Activated CD4-positive, alpha-beta T cell treated with anti-CD3 and anti-CD28 coated beads, Interleukin-2, amount 50 U/mL, for 1 hour (primary cell): ENCODE results near the gene SLX9.

ENCODE experiments used
- DNase-seq: peaks from one replicate; pipeline ENCODE4 v3.0.0-alpha.2; 2020

The SLX9 gene

DNA sequence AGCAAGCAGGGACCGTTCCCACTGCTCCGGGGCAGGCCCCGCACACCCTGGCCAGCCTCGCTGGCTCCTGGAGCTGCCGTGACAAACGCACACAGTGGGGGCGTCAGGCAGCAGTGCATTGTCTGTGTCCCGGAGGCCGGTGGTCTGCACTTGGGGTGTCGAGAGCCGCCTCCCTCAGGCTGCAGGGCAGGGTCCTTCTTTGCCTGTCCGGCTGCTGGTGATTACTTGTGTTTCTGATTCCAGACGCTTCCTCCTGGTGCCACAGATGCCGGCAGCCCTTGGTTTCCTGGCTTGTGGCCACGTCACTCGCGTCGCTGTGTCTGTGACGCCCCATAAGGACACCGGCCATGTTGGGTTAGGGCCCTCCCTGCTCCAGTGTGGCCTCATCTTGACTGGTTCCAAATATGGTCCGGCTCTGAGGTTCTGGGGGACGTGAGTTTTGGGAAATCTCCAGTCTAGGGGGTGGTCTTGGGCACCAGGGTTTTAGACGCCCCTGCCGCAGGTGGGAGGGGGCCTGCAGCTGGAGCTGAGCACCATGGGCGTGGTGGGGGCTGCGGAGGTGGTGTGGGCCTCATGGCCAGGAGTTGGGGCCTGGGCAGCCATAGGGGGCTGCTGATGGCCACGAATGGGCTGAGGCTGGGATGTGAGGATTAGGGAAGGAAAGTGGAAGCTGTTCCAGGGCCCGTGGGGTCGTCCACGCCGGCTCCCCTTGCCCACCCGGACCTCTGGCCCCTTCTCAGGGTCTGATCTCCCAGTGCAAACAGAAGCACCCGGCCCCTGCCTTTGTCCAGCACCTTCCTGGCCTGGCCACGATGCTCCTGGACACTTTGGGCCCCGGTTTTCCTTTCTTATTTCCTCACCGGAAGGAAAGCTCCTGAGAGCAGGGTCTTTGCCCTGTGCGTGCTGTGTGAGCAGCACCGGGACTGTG lies 41.0 kb downstream of the SLX9 start:
- no peak for DNase-seq

DNA sequence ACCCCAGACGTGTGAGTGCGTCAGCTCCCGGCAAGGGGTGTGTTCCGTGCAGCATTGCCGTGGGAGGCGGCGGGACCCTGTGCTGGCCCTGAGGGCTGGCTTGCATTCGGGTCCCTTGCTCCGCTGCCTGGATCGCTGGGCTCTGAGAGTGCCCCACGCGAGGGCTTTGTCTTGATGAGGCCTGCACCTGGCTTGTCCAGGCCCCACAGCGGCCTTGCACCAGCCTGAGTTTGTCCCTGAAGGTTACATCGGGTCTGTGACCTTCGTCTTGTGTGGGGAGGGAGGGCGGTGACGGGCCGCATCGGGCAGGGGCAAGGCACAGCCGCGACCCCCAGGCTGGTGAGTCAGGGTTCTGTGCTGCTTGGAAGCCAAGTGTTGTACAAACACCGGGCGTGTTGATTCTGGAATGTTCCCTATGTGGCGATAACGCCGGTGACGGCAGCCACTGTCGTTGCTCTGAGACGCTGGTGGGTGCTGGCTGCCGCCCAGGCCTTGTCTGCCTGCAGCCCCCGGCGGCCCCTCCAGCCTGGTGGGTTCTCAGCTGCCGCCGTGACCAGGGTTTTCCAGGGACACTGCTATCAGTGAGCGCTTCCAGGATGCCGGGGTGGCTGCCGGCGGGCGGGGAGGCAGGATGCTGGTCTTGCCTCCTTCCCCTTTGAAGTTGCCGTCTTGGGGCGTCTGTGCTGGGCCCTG lies 42.9 kb downstream of the SLX9 start:
- DNase-seq = no peak

DNA sequence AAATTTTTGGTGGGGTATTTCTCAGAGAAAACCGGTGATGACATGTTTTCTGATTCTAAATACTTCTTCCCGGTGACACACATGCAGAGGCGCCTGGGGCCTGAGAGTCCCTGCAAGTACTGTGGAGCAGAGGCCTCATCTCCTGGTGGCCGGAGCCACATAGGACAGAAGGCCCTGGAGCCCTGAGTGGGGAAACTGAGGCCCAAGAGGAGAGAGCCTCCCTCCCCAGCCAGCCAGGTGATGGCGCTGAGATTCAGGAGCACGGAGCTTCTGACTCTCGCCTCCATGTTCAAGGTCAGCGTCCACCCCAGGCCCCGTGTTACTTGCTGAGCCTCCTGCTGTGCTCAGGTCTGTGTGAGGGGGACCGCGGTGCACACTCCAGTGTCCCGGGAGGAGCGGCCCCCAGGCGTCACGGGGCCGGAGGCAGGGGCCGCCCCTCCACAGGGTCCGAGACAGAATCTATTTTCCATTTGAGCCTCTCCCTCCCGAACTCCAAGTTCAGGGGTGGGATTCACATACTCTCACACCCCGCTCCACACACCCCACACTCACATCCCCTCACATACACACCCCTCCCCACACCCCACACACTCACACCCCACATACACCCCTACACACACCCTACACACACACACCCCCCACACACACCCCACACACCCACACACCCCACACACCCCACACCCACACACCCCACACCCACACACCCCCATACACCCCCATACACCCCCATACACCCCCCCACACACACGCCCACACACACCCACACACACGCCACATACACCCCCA lies 43.8 kb downstream of the SLX9 start:
- DNase-seq = no peak

DNA sequence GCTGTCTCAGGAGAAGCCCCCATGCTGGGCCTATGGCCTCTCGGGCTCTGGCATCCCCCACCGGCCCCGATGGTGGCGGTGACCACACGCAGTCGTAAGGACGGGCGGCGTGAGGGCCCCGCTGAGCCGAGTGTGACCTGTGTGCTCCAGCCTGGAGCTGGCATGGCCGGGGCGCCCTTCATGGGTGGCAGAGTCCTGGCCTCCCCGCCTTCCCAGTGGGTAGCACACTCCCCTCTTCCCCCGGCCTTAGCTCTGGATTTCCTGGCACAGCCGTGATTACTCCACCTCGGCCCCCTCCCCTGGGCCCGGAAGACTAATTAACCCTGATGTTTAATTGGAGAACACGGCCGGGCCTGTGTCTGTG lies 44.6 kb downstream of the SLX9 start:
- DNase-seq = no peak

DNA sequence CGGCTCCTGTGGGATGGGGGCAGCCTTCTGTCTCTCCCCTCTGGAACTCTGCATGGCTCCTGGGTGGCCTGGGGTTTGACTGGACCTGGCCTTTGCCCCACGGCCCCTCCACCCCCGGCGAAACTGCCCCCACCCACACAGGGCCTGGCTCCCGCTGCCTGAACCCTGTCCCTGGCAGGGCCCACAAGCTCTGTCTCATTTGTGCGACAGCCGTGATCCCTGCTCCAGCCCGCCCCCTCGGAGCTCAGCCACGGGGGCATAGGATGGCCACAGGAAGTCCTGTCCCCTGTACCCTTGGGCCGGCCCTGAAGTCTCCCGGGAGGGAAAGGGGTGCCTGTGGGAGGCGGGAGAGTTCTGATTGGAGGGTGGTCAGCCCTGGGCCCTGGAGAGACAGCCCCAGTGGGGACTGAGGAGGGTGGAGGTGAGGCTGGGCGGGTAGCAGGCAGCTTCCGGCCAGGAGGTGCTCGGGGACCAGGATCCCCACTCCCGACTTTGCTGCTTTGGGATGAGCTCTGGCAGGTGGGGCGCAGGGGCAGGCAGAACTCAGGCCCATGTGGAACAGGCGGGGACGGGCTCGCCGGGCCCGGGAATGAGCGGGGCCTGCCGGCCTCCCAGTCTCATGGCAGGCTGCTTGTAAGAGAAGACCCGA lies 45.1 kb downstream of the SLX9 start:
- no peak for DNase-seq

DNA sequence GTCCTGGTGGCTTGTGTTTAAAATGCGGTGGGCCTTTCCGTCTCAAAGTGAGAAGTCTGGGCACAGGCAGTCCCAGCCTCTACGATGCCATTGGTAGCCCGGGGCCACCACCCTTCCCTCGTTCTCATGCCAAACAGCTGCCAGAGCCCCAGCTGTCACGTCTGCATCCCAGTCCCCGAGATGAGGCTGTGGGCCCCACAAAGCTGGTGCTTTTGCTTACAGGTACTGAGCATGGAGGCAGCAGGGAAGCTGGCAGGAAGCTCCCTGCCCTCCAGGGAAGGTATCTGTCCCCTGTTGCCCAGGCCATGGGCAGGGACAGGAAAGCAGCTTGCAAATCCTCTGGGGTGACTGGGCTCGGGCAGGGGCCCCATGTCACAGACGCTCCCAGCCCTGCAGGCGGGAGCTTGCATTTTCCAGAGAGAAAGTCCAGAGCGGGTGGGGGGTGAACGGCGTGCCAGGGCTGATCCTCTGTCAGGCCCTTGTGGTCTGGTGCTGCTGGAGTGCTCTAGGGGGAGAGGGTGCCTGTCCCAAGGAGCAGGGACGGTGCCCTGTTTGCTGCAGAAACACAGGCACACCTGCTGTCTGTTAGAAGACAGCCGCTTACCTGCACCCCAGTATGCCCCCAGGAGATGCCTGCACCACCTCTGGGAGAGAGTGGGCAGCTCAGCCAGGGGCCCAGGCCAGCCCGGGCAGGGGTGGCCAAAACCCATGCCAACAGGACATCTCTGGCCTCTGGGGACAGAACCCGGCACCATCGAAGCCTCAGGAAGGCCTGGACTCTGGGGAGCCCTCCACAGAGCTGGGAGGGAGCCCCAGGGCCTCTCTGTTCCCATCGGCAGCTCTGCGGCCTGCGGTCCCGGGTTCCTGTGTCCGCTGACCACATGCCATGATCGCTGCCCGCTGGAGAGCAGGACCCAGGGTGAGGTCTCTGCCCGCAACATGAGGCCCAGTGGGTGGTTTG lies 45.9 kb downstream of the SLX9 start:
- no peak for DNase-seq

DNA sequence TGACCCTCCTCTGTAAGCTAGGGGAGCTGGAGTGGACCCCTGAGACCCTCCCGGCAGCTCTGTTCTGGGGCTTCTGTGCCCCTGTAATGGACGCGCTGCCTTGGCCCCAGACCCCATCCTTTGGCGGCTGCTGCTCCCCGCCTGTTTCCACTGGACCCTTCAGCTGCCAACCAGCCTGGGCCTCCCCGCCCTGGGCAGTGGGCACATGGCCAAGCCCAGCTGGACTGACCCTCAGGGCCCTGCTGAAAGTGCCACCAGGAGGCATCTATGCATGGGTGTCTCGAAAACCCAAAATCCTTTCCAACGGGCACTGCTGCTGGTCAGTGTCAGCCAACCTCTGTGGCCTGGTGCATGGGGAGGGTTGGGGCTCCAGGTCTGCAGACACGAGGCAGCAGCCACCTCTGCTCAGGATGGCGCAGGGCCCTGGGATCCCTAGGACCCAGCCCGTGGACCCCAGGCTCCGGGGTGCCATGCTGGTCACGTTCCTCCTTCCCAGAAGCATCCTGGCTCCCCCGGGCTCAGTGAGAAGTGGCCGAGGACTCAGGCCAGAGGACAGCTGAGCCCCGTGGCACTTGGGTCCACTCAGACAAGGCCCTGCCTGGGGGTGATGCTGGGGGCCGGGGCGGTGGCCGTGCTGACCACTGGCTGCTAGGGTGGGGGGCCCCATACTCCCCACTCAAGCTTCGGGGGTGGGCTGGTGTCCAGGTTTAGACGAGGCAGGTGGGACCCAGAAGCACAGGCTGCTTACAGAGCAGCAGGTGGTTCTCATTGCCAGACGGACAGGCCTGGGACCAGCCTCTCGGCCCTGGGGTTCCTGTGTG lies 46.9 kb downstream of the SLX9 start:
- DNase-seq = no peak

DNA sequence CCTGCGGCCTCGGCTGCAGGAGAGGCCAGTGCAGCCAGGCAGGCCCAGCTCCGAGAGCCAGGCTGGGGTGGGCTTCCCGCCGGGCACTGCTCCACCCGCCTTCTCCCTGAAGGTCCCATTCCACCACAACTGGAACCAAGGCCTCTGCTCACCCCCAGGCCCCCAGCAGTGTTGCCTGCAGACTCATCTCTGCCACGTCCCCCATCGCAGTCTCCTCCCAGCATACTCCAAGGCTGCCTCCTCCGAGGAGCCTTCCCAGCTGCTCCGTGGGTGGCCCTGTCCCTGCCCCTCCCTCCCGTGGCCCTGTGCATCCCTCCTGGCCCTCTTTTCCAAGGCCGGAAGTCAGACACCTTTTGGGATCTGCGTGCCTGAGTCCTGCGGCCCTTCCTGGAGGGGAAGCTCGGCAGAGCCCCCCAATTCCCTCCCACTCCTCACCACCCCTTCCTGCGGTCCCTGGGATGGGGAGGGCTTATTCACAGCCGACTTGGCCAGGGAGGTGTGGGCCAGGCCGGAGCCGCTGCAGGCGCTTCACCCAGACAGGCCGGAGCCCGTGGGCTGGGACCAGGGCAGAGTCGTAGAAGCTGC lies 47.6 kb downstream of the SLX9 start:
- no peak for DNase-seq

DNA sequence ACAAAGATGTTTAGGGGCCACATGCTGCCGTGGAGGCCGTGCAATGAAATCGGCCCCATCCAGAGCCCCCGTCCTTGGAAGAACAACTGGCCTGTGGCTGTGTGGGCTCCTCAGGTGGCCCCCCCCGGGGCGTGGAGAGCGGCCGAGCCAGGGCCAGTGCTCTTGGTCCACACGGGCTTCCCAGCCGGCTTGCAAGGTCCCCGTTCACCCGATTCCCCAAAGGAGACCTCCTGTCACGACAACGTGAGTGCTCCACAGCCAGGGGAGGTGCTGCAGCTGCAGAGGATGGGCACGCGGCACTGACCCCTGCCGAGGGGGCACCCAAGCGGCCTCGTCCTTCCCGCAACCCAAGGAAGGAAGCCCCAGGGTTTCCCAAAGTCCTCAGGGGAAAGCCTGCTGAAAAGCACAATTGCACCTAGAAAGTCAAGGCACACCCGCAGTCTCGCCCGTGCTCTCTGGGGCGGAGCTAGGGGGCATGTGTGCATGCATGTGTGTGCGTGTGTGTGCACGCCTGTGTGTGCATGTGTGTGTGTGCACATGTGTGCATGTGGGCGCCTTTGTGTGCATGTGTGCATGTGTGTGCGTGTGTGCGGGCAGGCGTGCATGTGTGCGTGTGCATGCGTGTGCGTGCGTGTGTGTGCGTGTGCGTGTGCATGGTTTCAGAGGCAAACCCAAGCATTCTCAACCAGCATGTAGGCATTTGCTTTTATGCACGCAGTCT lies 48.2 kb downstream of the SLX9 start:
- no peak for DNase-seq

DNA sequence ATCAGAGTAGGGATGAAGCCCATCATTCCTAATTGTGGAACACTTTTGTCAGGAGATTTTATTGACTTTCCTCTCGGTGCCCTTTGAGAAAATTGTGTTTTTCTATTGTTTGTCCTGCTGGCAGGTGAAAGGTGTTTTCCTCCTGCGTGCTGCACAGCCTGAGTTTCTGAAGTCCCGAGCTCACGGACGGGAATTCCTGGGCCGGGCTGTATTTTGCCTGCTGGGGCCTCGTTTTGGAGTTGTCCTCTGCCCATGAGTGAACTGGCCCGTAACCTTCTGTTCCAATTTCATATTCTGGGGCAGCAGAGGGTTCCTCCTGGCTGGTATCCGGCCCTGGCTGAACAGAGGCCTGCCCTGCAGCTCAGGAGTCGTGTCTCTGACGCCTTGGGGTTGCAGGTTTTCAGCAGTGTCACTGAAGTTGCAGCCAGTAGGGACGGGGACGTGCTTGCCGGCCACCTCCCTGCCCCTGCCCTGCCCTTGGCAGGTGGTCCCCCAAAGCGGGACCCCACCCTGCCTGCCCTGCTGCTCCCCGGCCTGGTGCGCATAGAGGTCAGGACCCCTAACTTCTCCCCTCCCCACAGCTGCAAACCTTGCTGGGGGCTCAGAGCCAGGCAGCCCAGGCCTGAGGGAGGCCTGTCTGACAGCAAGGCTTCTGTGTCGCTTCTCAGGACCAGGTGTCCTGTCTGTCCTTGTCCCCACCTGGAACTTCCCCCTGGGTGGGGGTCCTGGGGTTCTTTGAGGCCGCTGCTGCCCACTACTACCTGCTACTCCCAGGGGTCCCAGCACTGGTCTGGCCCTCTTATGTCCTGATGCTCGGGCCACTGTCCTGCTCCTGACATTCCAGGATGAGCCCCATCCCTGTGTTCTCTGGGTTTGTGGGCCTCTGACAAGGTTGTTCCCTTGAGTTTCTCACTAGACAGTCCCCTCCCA lies 49.0 kb downstream of the SLX9 start:
- DNase-seq = no peak

DNA sequence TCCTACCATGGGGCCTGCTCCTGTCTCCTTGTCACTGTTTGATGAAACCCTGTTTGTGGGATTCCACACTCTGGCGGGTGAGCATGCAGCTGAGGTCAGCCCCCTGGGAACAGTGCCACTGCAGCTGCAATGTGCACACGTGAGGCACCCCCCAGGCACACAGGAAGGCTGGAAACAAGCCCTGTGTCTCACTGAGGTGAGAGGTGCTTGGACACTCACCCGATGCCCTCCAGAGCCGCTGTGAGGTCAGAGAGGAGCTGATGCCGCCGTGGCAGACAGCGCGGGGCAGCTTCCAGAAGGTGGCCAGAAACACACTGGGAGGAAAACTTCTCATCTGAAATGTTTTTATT lies 49.7 kb downstream of the SLX9 start:
- DNase-seq = no peak

DNA sequence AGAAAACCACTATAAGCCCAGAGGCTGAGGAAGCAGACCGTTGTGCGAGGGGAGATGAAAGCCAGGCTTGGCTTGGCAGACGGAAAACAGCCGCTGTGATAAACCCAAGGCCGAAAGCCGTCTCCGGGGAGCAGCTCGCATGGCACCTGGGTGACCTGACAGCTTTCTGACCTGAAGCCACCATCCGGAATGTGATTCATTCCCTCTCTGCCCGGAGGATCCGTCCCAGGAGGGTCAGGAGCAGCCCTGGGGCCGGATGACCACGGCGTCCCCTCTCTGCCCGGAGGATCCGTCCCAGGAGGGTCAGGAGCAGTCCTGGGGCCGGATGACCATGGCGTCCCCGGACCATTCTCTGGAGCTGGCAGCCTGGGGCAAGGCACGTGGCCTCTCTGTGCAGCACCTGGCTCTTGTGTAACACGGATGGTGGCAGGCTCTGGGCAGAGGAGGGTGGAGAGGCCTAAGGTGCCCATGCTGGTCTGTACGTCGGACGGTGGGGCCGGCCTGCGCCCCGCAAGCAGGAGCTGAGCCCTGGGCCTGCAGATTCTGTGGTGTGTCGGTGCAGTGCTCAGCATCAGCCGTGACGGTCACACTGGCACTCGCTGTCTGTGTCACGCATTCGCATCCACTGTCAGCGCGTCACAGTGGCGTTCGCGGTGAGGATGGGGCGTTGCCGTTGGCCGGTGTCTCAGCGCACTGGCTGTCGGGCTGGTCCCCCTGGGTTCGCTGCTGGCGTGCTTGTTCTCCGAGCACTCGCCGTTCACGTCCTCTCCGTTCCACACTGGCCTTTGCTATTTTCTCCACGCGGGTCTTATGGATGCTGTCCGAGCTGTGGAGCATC lies 50.3 kb downstream of the SLX9 start:
- no peak for DNase-seq

DNA sequence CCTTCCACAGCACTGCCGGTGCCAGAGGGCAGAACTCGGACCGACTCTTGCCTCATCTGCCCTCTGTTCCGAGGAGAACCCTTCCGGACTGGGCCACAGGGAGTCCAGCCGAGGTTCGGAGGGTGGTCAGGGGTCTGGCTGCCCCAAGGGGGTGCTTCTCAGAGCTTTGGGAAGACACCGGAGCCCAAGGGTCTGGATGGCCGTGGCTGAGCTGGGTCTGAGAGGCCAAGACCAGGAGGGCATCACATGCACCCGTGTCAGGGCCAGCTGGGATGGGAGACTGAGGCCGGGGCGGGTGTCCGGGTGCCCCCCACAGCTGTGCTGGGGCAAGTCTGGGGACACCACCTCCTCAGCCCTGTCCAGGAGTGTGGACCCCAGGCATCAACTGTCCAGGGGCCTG lies 51.1 kb downstream of the SLX9 start:
- no peak for DNase-seq

DNA sequence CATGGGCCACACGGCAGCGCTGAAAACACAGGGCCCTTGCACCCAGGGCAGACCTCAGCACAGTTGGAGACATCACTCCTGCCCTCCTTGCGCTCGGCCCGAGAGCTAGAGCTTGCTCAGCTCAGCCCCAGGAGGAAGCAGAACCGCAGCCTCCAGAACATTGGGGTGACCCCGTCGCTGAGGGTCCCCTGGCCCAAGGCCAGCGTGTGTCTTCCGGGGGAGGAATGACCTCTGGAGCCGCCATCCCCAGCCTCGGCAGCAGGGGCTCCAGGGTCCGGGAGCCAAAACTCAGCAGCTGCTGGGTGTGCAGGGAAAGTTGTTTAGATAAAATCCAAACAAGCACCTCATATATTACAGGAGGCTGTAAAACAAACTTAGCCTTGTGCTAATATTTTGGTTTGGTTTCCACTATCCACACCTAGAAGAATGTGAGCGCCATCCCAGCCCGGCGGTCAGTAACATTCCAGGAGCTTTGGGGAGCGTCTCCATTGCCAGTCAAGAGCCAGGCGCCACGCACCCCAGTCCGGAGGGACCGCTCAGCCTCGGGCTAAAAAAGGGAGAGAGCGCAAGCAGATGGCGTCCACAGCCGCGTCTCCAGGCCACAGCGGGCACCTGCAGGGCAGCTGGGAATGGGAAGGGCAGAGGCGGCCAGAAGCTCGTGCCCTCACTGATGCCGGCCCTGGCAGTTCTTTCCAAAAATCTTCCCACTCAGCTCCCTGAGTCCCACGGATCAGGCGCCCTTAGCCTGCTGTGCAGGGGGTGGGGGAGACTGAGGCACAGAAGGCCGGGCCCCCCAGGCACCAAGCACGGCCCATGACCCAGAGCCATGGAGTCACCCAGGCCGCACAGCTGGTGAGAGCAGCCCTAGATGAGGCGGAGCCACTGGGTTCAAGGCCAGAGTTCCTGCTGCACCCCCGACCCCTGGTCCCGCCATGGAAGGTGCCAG lies 52.0 kb downstream of the SLX9 start:
- no peak for DNase-seq

DNA sequence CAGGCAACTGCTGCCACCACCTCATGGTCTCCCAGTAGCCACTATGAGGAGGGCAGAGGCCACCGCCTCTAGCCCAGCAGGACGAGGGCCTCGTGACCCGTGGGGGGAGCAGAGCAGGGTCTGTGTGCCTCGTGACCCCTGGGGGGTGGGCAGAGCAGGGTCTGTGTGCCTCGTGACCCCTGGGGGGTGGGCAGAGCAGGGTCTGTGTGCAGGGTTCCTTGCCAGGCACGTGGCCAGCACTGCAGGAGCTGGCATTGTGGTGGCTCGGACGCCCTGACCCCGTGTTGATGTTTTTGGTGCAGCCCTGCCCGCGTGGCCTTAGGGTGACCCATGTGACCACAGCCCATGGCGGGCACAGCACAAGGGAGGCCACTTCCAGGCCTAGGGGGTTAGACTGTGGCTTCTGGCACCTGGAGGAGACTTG lies 52.8 kb downstream of the SLX9 start:
- no peak for DNase-seq

DNA sequence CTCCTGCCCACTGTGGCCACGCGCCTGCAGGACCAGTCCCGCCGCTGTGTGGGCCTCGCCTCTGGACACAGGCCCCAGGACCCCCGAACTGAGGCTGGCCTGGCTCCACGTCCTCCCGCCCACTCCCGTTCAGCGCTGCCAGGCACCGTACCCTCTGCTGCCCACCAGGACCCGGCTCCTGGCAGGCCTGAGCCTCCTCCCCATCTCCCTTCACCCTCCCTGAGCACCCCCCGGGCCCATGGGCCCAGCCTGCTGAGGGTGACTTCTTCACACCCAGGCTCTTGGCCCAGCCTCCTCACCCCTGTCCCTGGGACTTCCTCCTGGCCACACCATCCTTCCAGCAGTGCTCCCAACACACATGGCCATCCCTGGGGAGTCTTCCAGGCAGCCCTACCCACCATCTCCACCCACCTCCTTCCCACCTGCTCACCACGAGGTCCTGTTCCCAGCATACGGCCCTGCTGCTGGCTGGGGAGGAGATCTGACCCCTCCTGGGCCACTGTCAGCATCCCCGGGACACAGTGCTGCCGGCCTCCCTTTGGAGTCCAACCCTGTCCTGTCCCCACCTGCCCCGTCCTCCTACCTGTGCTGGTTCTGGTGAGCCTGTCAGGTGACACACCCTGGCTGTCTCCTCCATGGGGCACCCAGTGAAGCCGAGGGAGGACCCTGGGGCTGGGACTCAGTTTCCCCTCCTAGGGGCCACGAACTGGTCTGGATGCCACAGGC lies 53.7 kb downstream of the SLX9 start:
- no peak for DNase-seq
